ENCODE measurements around the gene RICTOR. TPM values are rescaled to one million over a fixed set of nuclear protein-coding genes. Genes with fewer than 3 reads are reported as not detected.
"Not testable (repeated sequence)": the region's sequence is repeated elsewhere in the genome, so short reads cannot be mapped to it uniquely, and the experiment has no call there.

The RICTOR gene
- total and polyA plus RNA-seq, 2 donors (not counting 1 experiment from before 2014, with no cell fraction given): 17.1 to 26.3 TPM

GRCh38 chr5:39049315-39049714 is 24.9 kb downstream of the RICTOR start:
- Histone ChIP-seq H3K9me3 (ENCODE audit: control insufficient read depth, insufficient read depth, low read depth, low read length) (no peaks in the 10 kb centered on the region), H3K36me3 (ENCODE audit: control insufficient read depth, insufficient read depth, low read length) (no peaks in the 10 kb centered on the region), H3K4me1 (ENCODE audit: control insufficient read depth, extremely low read depth, insufficient read depth, low read length) (no peaks in the 10 kb centered on the region), H3K4me3 (replicated peaks in 1 of 4; ENCODE audit: control extremely low read depth in 1 of 4, insufficient read depth in 1 of 4, low read depth in 3 of 4, low read length in 4 of 4) (no peak overlapping the region), H3K79me2 (ENCODE audit: control insufficient read depth, insufficient read depth, low read length) (peaks cover 24% of the 10 kb centered on the region), H3K4me2 (ENCODE audit: extremely low read depth, insufficient read depth, low read length) (no peak overlapping the region), H3K9ac (ENCODE audit: insufficient read depth, low read length) (no peak overlapping the region), H3K27ac (ENCODE audit: insufficient read depth, low read length) (no peak overlapping the region), H2AFZ (ENCODE audit: low read length) (no peak overlapping the region), H3K27me3 (ENCODE audit: control insufficient read depth, insufficient read depth, low read length) (no peaks in the 10 kb centered on the region), H4K20me1 (ENCODE audit: control insufficient read depth, extremely low read depth, insufficient read depth, low read length) (no peaks in the 10 kb centered on the region)
- no peak for DNase-seq (ENCODE audit: low read depth in 2 of 2)
- TF ChIP-seq CTCF (conservative IDR thresholded peaks at IDR 0.05 in 1 of 2, IDR thresholded peaks at IDR 0.05 in 1 of 2; ENCODE audit: low read depth in 1 of 2, low read length in 2 of 2): no peak
- TF ChIP-seq EZH2 (IDR thresholded peaks at IDR 0.05; ENCODE audit: low read length, missing control alignments): no peak

- peaks cover 19% of the 10 kb centered on the region for H3K79me2 ChIP-seq (ENCODE audit: control insufficient read depth, insufficient read depth, low read length)
- TF ChIP-seq EZH2 (IDR thresholded peaks at IDR 0.05; ENCODE audit: low read length, missing control alignments) (no peak), CTCF (conservative IDR thresholded peaks at IDR 0.05 in 1 of 2, IDR thresholded peaks at IDR 0.05 in 1 of 2; ENCODE audit: low read depth in 1 of 2, low read length in 2 of 2) (no peak)
- H3K9me3 ChIP-seq (ENCODE audit: control insufficient read depth, insufficient read depth, low read depth, low read length): no peaks in the 10 kb centered on the region
- no peaks in the 10 kb centered on the region for H3K27me3 ChIP-seq (ENCODE audit: control insufficient read depth, insufficient read depth, low read length)
- no peak overlapping the region for H2AFZ ChIP-seq (ENCODE audit: low read length)
- no peak for DNase-seq (ENCODE audit: low read depth in 2 of 2)
- no peaks in the 10 kb centered on the region for H3K36me3 ChIP-seq (ENCODE audit: control insufficient read depth, insufficient read depth, low read length)
- H3K4me1 ChIP-seq (ENCODE audit: control insufficient read depth, extremely low read depth, insufficient read depth, low read length): no peaks in the 10 kb centered on the region
- no peak overlapping the region for H3K27ac ChIP-seq (ENCODE audit: insufficient read depth, low read length)
- no peaks in the 10 kb centered on the region for H4K20me1 ChIP-seq (ENCODE audit: control insufficient read depth, extremely low read depth, insufficient read depth, low read length)
- no peak overlapping the region for H3K9ac ChIP-seq (ENCODE audit: insufficient read depth, low read length)
- no peak overlapping the region for H3K4me3 ChIP-seq (replicated peaks in 1 of 4; ENCODE audit: control extremely low read depth in 1 of 4, insufficient read depth in 1 of 4, low read depth in 3 of 4, low read length in 4 of 4)
- H3K4me2 ChIP-seq (ENCODE audit: extremely low read depth, insufficient read depth, low read length): no peak overlapping the region
These were observed 33.3 kb downstream of the RICTOR start for GRCh38 chr5:39040875-39041274.

GRCh38 chr5:39034493-39034892 is 39.7 kb downstream of the RICTOR start:
- H3K9ac ChIP-seq (ENCODE audit: insufficient read depth, low read length); H2AFZ ChIP-seq (ENCODE audit: low read length); H3K79me2 ChIP-seq (ENCODE audit: control insufficient read depth, insufficient read depth, low read length); H3K4me2 ChIP-seq (ENCODE audit: extremely low read depth, insufficient read depth, low read length); H3K27ac ChIP-seq (ENCODE audit: insufficient read depth, low read length); DNase-seq (ENCODE audit: low read depth in 2 of 2); H3K27me3 ChIP-seq (ENCODE audit: control insufficient read depth, insufficient read depth, low read length); H4K20me1 ChIP-seq (ENCODE audit: control insufficient read depth, extremely low read depth, insufficient read depth, low read length); H3K36me3 ChIP-seq (ENCODE audit: control insufficient read depth, insufficient read depth, low read length); H3K4me3 ChIP-seq (replicated peaks in 1 of 4; ENCODE audit: control extremely low read depth in 1 of 4, insufficient read depth in 1 of 4, low read depth in 3 of 4, low read length in 4 of 4); H3K9me3 ChIP-seq (ENCODE audit: control insufficient read depth, insufficient read depth, low read depth, low read length); H3K4me1 ChIP-seq (ENCODE audit: control insufficient read depth, extremely low read depth, insufficient read depth, low read length): not testable (repeated sequence)
